AG08395 (cell line): ENCODE data around the gene MAST1.
"Not testable (repeated sequence)": the region's sequence is repeated elsewhere in the genome, so short reads cannot be mapped to it uniquely, and the experiment has no call there.

ENCODE experiments used
- DNase-seq: peaks from one replicate; pipeline ENCODE4 v3.0.0; 2012; ENCODE audit warnings: mixed read lengths, low spot score

MAST1 gene

DNA sequence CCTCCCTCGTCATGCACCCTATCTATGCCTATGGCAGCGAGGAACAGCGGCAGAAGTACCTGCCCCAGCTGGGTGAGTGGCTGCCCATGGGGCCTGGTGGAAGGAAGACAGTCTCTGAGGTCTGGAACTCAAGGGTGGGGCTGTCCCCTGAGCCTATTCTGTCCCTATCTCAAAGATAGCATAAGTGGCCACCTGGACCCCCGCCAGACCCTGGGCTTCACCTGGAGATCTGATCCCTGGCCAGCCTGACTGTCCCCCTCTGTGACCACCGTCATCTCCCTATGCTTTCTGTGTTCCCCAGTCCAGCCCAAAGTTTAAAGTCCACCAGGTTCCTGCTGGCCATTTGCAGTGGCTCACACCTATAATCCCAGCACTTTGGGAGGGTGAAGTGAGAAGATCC lies 55.3 kb downstream of the MAST1 start:
- no peak for DNase-seq

DNA sequence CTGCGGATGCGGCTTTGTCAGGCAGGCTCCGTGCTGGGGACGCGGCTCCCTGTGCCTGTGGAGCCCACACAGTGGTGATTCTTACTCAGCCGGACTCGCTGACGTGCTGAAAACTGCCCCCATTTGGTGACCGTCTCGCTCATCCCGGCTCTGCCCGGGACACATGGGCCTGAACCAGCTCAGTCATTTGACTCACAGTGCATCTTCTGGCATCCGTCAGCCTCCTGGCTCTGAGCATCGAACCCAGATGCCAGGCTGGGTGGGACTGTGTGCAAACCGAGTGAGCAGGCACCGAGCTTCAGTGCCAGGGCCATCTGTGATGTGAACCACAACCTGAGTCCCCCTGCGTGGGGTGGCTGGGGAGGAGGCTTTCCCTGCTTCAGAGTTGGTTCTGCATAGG lies 58.1 kb downstream of the MAST1 start:
- no peak for DNase-seq

- no peak for DNase-seq
These were observed 61.7 kb downstream of the MAST1 start for GRCh38 chr19:12899891-12900518.

DNA sequence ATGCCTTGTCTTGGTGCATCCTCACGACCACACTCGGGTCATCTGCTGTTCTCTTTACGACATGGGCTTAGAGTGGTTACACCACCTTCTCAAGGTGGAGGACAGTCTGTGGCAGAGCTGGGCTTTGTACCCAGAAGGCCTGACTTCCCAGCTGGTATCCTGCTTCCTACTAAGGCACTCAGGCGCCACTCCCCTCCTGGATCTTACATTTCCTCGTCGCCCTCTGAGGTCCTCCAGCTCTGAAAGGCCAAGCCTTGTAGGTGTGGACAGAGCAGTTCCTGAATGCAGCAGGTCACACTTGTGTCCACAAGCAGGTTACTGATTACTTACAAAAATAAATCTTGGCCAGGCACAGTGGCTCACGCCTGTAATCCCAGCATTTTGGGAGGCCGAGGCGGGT lies 68.9 kb downstream of the MAST1 start:
- DNase-seq, result no peak

DNA sequence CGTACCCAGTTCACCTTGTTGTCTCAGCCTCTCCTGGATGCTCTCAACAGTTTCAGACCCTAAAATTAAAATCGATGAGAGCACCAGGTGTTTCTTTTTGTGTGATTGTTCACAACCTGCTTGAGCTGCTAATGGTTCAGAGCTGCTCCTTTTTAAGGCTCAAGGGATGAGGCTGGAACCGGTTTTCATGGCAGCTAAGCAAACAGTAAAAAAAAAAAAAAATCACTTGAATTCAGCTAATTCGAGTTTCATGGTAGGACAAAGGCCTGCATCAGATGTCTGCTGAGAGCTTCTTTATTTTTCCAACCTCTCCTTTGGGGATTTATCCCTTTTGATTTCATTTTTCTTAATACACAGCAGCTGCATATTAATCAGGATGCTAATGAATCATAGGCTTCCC lies 74.3 kb downstream of the MAST1 start:
- no peak for DNase-seq

GRCh38 chr19:12913011-12913561 lies 74.8 kb downstream of the MAST1 start:
- peak; percentile 65 for DNase-seq

DNA sequence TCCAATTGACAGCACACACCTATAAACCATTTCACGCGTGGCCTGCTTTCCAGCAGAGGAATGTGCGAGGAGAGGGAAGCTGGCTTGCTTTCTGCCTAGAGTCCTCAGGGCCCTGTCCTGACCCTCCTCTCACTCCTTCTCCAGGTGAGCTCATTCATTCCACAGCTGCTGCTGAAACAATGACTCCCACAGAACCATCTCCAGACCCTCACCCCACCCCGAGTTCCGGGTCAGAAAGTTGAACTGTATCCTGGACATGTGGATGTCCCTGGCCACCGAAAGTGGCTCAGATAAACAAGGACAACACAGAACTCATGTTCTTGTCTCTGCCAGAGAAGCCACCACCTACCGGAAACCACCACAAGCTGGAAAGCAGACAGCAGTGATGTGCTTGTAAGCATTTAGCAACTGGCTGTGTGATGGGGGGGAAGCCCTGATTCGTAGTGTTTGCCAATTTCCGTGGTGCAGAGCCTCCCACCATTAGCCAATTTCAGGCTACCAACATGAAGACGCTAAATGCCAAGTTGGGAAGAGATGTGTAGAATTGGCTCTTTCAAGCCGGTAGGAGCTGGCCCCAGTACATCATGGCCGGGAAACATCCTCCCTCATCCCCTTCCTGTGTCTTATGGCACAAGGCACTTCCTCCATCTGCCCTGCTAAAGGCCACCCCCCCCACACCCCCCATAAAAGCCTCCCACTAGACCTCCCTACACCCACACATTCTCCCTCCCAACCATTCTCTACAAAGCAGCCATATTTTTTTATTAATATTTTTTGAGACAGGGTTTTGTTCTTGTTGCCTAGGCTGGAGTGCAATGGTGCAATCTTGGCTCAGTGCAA lies 75.8 kb downstream of the MAST1 start:
- peak; percentile 47 for DNase-seq

DNA sequence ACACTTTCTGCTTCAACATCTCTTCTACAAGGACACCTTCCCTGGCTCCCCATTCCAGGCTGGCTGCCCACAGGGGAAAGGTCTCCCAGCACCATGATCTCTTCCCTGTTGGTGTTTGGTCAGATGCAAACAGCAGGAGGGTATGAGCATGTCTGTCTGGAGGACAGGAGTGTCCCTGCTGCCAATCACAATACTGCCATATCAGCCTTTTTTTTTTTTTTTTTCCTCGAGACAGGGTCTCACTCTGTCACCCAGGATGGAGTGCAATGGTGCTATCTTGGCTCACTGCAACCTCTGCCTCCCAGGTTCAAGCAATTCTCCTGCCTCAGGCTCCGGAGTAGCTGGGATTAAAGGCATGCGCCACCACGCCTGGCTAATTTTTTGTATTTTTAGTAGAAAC lies 77.5 kb downstream of the MAST1 start:
- not testable (repeated sequence) for DNase-seq

GRCh38 chr19:12918253-12918652 lies 79.9 kb downstream of the MAST1 start:
- no peak for DNase-seq

GRCh38 chr19:12921047-12921446 lies 82.7 kb downstream of the MAST1 start:
- DNase-seq, result no peak

DNA sequence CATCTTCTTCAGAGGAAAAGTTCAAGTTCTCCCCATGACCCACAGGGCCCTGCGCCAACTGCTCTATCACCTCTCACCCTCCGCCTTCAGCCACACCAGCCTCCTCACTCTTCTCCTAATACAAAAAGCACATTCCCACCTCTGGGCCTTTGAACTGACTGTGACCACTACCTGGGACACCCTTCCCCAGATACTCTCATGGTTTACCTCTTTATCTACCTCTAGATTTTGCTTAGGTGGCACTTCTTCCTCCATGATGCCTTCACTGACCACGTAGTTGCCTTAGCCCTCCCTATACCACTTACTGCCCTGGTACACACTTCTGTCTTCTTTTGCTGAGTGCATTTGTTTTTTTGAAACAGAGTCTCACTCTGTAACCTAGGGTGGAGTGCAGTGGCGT lies 84.6 kb downstream of the MAST1 start:
- no peak for DNase-seq
